ENCODE results near the gene CEP350. TPM values are rescaled to one million over a fixed set of nuclear protein-coding genes. Genes with fewer than 3 reads are reported as not detected.

The CEP350 gene
- total and polyA plus RNA-seq, 12 donors, result 4.1 to 71.4 (median 42.4) TPM

DNA sequence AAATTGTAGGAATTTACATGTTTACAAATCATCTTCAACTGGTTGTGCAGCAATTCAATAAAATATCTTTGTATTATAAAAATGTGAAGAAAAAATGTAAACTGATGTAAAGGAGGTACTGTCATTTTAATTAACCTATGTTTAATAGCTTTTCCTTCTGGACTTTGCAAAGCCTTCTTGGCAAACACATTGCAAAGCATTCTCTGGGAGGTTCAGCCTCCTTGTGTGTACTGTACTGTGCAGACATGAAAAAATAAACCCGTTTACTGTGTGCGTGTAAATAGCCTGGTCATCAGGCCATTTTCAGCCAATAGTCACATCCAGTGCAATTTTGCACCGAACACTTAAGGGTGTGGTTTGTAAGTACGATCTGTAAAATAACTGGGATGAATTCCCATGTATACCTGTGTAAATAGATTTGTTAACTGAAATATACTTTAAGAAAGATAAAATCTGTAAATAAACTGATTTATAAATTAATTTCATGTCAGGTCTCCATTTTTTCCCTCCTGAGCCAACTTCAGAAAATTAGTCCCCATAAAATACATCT, 159.9 kb downstream of the CEP350 start:
- Histone ChIP-seq H3K27me3 (no peaks in the 10 kb centered on the region), H3K27ac (no peak overlapping the region), H3K9me3 (replicated peaks in 1 of 3) (no peaks in the 10 kb centered on the region), H3K4me1 (replicated peaks in 1 of 2) (peaks cover 7% of the 10 kb centered on the region in 2 donors), H3K36me3 (replicated peaks in 1 of 2) (peaks cover 0 to 24% of the 10 kb centered on the region in 2 donors), H3K4me3 (no peak overlapping the region)
- no peak for DNase-seq
- intact Hi-C loops (cut with DNase I), result no loop called here
- no peak for TF ChIP-seq POLR2A (IDR thresholded peaks at IDR 0.05)
- TF ChIP-seq, protein P1, sequence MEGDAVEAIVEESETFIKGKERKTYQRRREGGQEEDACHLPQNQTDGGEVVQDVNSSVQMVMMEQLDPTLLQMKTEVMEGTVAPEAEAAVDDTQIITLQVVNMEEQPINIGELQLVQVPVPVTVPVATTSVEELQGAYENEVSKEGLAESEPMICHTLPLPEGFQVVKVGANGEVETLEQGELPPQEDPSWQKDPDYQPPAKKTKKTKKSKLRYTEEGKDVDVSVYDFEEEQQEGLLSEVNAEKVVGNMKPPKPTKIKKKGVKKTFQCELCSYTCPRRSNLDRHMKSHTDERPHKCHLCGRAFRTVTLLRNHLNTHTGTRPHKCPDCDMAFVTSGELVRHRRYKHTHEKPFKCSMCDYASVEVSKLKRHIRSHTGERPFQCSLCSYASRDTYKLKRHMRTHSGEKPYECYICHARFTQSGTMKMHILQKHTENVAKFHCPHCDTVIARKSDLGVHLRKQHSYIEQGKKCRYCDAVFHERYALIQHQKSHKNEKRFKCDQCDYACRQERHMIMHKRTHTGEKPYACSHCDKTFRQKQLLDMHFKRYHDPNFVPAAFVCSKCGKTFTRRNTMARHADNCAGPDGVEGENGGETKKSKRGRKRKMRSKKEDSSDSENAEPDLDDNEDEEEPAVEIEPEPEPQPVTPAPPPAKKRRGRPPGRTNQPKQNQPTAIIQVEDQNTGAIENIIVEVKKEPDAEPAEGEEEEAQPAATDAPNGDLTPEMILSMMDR (IDR thresholded peaks at IDR 0.05), result no peak
- 73 to 86% (median 81%) methylated on average over 4 of the region's 4 CpGs for WGBS, 4 donors

DNA sequence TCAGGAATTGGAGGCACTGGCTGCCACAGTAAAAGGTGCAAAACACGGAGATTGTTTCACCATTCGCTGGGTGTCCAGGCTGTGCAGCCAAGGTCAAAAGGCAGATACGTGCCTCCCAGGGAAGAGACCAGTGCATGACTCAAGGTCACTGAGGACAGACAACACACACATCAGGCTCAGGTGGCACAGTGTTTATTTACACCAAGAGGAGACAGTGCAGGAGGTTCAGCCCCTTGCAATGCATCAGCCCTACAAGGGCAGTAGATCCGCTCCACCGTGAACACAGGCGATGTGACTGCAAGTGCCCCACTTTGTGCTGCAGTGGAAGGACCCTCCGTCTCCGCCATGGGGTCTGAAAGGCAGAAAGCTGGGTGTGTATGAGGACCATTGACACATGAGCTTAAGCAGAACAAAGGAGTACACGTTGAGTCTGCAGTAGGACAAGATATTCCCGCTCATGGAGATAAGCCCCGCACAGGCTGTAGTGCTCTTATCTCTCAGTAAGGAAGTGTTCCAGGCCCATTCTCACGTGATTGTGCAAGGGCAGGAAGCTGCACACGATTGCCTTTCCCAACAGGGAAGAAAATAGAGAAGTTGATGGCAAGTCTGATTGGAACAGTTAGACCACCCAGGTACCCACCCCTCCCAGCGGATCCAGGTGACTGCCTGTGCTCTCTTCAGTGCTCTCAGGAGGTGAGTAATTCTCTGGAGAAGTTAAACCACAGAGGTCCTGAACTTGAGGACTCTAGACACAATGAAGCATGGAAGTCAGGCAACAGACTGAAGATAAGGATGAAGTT, 162.6 kb downstream of the CEP350 start:
- intact Hi-C loops (cut with DNase I), result no loop called here
- 52 to 57% (median 54%) methylated on average over 12 to 14 of the region's 14 CpGs for WGBS, 4 donors
- no peak overlapping the region for H3K4me3 ChIP-seq
- peaks cover 7% of the 10 kb centered on the region in 2 donors for H3K4me1 ChIP-seq (replicated peaks in 1 of 2)
- peak in 3 of 7 donors; percentile 21 to 47 (median 33) for DNase-seq
- no peaks in the 10 kb centered on the region for H3K27me3 ChIP-seq
- no peak overlapping the region for H3K27ac ChIP-seq
- no peak for TF ChIP-seq POLR2A (IDR thresholded peaks at IDR 0.05)
- TF ChIP-seq, protein P1 (IDR thresholded peaks at IDR 0.05), result no peak
- no peaks in the 10 kb centered on the region for H3K9me3 ChIP-seq (replicated peaks in 1 of 3)
- H3K36me3 ChIP-seq (replicated peaks in 1 of 2), result no peaks in the 10 kb centered on the region

DNA sequence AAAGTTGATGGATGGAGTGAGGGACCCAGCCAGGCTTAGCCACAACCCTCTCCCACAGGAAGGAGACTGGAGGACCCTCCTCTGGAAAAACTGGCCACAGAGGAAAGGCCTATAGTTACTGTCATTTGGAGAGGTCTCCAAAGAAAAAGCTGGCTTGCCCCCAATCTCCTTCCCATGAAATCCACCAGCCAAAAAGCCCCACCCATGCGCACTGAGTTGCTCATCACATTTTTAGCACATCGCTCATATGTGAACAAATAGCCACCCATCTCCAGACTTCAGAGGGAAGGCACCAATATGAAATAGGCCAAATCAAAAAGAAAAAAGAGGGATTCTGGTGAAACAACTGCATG, 163.1 kb downstream of the CEP350 start:
- Histone ChIP-seq H3K4me1 (replicated peaks in 1 of 2) (peaks cover 7% of the 10 kb centered on the region in 2 donors), H3K27ac (no peak overlapping the region), H3K27me3 (no peaks in the 10 kb centered on the region), H3K9me3 (replicated peaks in 1 of 3) (no peaks in the 10 kb centered on the region), H3K4me3 (no peak overlapping the region), H3K36me3 (replicated peaks in 1 of 2) (no peaks in the 10 kb centered on the region)
- WGBS, 4 donors, result 89 to 98% (median 94%) methylated on average over 2 of the region's 2 CpGs
- DNase-seq, result no peak
- no peak for TF ChIP-seq POLR2A (IDR thresholded peaks at IDR 0.05)
- TF ChIP-seq, protein P1 (IDR thresholded peaks at IDR 0.05), result no peak
- intact Hi-C loops (cut with DNase I), result no loop called here

GRCh38 chr1:180119837-180120236, 165.2 kb downstream of the CEP350 start:
- TF ChIP-seq POLR2A (IDR thresholded peaks at IDR 0.05), result no peak
- TF ChIP-seq, protein P1 (IDR thresholded peaks at IDR 0.05), result no peak
- WGBS, 4 donors, result 85 to 100% (median 90%) methylated on average over 2 of the region's 2 CpGs
- Histone ChIP-seq H3K27ac (no peak overlapping the region), H3K36me3 (replicated peaks in 1 of 2) (no peaks in the 10 kb centered on the region), H3K27me3 (no peaks in the 10 kb centered on the region), H3K4me3 (no peak overlapping the region), H3K4me1 (replicated peaks in 1 of 2) (peaks cover 7% of the 10 kb centered on the region in 2 donors), H3K9me3 (replicated peaks in 1 of 3) (no peaks in the 10 kb centered on the region)
- no peak for DNase-seq
- intact Hi-C loops (cut with DNase I), result no loop called here

Measured in adrenal gland (tissue), 12 donors.